Measurements from ENCODE around the gene SFMBT2.

- TF ChIP-seq POLR2A (IDR thresholded peaks at IDR 0.05) (no peak), CTCF (IDR thresholded peaks at IDR 0.05) (no peak)
Measured at GRCh38 chr10:7255517-7255916, 155.3 kb downstream of the SFMBT2 start.
